HG03060 (cell line): ENCODE data around the gene EIF2D.
"Not testable (repeated sequence)": the region's sequence is repeated elsewhere in the genome, so short reads cannot be mapped to it uniquely, and the experiment has no call there.

Experiments used
- ATAC-seq: cut with Tn5 transposase; IDR thresholded peaks from one replicate; pipeline ENCODE4 v1.9.1; 2021; ENCODE audit warnings: low read depth, moderate number of reproducible peaks; ENCODE audit not compliant: unreplicated experiment

The EIF2D gene

GRCh38 chr1:206612129-206612876 lies at the start of gene EIF2D:
Gene EIF2D, minus strand, starts transcription at chr1:206612465. Its CDS starts 123 bp downstream, at chr1:206612342.
- ATAC-seq: peak; percentile 46

- no peak for ATAC-seq
Observed at GRCh38 chr1:206661161-206661820, 49.0 kb upstream of the EIF2D start.

GRCh38 chr1:206660136-206660535 lies 47.9 kb upstream of the EIF2D start:
- no peak for ATAC-seq

- ATAC-seq: no peak
Observed at GRCh38 chr1:206658981-206659273, 46.7 kb upstream of the EIF2D start.

GRCh38 chr1:206658264-206658980 lies 46.2 kb upstream of the EIF2D start:
- ATAC-seq: no peak

- ATAC-seq: no peak
Observed at GRCh38 chr1:206657751-206658150, 45.5 kb upstream of the EIF2D start.

GRCh38 chr1:206656936-206657335 lies 44.7 kb upstream of the EIF2D start:
- ATAC-seq: no peak

- ATAC-seq: no peak
Observed at GRCh38 chr1:206655471-206655882, 43.2 kb upstream of the EIF2D start.

GRCh38 chr1:206654828-206655227 lies 42.6 kb upstream of the EIF2D start:
- ATAC-seq: no peak

GRCh38 chr1:206653715-206654459 lies 41.6 kb upstream of the EIF2D start:
- no peak for ATAC-seq

- ATAC-seq: no peak
Observed at GRCh38 chr1:206651958-206652890, 40.0 kb upstream of the EIF2D start.

GRCh38 chr1:206651014-206651413 lies 38.7 kb upstream of the EIF2D start:
- no peak for ATAC-seq

GRCh38 chr1:206649261-206649921 lies 37.1 kb upstream of the EIF2D start:
- no peak for ATAC-seq

- no peak for ATAC-seq
Observed at GRCh38 chr1:206647224-206647623, 35.0 kb upstream of the EIF2D start.

GRCh38 chr1:206646504-206646903 lies 34.2 kb upstream of the EIF2D start:
- no peak for ATAC-seq

GRCh38 chr1:206643118-206643698 lies 30.9 kb upstream of the EIF2D start:
- no peak for ATAC-seq

- not testable (repeated sequence) for ATAC-seq
Observed at GRCh38 chr1:206642074-206642473, 29.8 kb upstream of the EIF2D start.

- ATAC-seq: no peak
Observed at GRCh38 chr1:206637605-206638004, 25.3 kb upstream of the EIF2D start.

GRCh38 chr1:206636671-206637070 lies 24.4 kb upstream of the EIF2D start:
- ATAC-seq: no peak
